ENCODE measurements around the gene MAGEB16.

Gene MAGEB16

GRCh38 chrX:35842674-35843073 lies 44.5 kb downstream of the MAGEB16 start:
- Histone ChIP-seq H3F3A (ENCODE audit: control insufficient read depth, insufficient read depth) (no peaks in the 10 kb centered on the region), H3K4me2 (ENCODE audit: low read length) (no peak overlapping the region), H3K9me3 (ENCODE audit: control insufficient read depth, insufficient read depth, low read length) (no peaks in the 10 kb centered on the region), H3K36me3 (ENCODE audit: control insufficient read depth, low read length) (no peaks in the 10 kb centered on the region), H3K79me2 (ENCODE audit: control insufficient read depth, low read length) (no peaks in the 10 kb centered on the region), H3K4me1 (ENCODE audit: control insufficient read depth, low read length) (no peaks in the 10 kb centered on the region), H3K9me2 (replicated peaks; ENCODE audit: control insufficient read depth, low read length) (no peaks in the 10 kb centered on the region), H3K27ac (ENCODE audit: low read depth, low read length) (no peak overlapping the region), H3K27me3 (ENCODE audit: control insufficient read depth, low read length) (no peaks in the 10 kb centered on the region), H3K4me3 (ENCODE audit: low read length) (no peak overlapping the region), H4K20me1 (ENCODE audit: control insufficient read depth, insufficient read depth, low read depth, low read length) (no peaks in the 10 kb centered on the region)
- TF ChIP-seq, protein P1, sequence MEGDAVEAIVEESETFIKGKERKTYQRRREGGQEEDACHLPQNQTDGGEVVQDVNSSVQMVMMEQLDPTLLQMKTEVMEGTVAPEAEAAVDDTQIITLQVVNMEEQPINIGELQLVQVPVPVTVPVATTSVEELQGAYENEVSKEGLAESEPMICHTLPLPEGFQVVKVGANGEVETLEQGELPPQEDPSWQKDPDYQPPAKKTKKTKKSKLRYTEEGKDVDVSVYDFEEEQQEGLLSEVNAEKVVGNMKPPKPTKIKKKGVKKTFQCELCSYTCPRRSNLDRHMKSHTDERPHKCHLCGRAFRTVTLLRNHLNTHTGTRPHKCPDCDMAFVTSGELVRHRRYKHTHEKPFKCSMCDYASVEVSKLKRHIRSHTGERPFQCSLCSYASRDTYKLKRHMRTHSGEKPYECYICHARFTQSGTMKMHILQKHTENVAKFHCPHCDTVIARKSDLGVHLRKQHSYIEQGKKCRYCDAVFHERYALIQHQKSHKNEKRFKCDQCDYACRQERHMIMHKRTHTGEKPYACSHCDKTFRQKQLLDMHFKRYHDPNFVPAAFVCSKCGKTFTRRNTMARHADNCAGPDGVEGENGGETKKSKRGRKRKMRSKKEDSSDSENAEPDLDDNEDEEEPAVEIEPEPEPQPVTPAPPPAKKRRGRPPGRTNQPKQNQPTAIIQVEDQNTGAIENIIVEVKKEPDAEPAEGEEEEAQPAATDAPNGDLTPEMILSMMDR (IDR thresholded peaks at IDR 0.05; ENCODE audit: low read depth, low read length, poor library complexity, severe bottlenecking), result no peak
- TF ChIP-seq EZH2phosphoT487 (IDR thresholded peaks at IDR 0.05; ENCODE audit: borderline replicate concordance, low read length), result no peak

- Histone ChIP-seq H3K79me2 (ENCODE audit: control insufficient read depth, low read length) (no peaks in the 10 kb centered on the region), H3K4me3 (ENCODE audit: low read length) (no peak overlapping the region), H3K4me1 (ENCODE audit: control insufficient read depth, low read length) (no peaks in the 10 kb centered on the region), H3K4me2 (ENCODE audit: low read length) (no peak overlapping the region), H3K9me2 (replicated peaks; ENCODE audit: control insufficient read depth, low read length) (no peaks in the 10 kb centered on the region), H3K9me3 (ENCODE audit: control insufficient read depth, insufficient read depth, low read length) (no peaks in the 10 kb centered on the region), H3K36me3 (ENCODE audit: control insufficient read depth, low read length) (no peaks in the 10 kb centered on the region), H4K20me1 (ENCODE audit: control insufficient read depth, insufficient read depth, low read depth, low read length) (no peaks in the 10 kb centered on the region), H3F3A (ENCODE audit: control insufficient read depth, insufficient read depth) (no peaks in the 10 kb centered on the region), H3K27me3 (ENCODE audit: control insufficient read depth, low read length) (no peaks in the 10 kb centered on the region), H3K27ac (ENCODE audit: low read depth, low read length) (no peak overlapping the region)
- TF ChIP-seq, protein P1 (IDR thresholded peaks at IDR 0.05; ENCODE audit: low read depth, low read length, poor library complexity, severe bottlenecking), result no peak
- TF ChIP-seq EZH2phosphoT487 (IDR thresholded peaks at IDR 0.05; ENCODE audit: borderline replicate concordance, low read length), result no peak
Observed at GRCh38 chrX:35847736-35848135, 49.6 kb downstream of the MAGEB16 start.
